Fibroblast of pulmonary artery (primary cell): ENCODE results near the gene AIFM3.

ENCODE experiments used
- DNase-seq: peaks from one replicate; pipeline ENCODE4 v3.0.0-alpha.2; 2010; ENCODE audit warnings: low read depth
- H3K4me3 ChIP-seq: replicated peaks from 2 replicates; pipeline ENCODE4 v1.5.1; 2011; ENCODE audit warnings: low read depth, mild to moderate bottlenecking, control low read depth, low read length, moderate library complexity
- TF ChIP-seq, protein P1 (sequence below): IDR thresholded peaks from 2 replicates; pipeline ENCODE4 v1.5.1; 2011; ENCODE audit warnings: mild to moderate bottlenecking, control low read depth, low read length, inconsistent platforms; ENCODE audit errors: missing control alignments

Gene AIFM3

DNA sequence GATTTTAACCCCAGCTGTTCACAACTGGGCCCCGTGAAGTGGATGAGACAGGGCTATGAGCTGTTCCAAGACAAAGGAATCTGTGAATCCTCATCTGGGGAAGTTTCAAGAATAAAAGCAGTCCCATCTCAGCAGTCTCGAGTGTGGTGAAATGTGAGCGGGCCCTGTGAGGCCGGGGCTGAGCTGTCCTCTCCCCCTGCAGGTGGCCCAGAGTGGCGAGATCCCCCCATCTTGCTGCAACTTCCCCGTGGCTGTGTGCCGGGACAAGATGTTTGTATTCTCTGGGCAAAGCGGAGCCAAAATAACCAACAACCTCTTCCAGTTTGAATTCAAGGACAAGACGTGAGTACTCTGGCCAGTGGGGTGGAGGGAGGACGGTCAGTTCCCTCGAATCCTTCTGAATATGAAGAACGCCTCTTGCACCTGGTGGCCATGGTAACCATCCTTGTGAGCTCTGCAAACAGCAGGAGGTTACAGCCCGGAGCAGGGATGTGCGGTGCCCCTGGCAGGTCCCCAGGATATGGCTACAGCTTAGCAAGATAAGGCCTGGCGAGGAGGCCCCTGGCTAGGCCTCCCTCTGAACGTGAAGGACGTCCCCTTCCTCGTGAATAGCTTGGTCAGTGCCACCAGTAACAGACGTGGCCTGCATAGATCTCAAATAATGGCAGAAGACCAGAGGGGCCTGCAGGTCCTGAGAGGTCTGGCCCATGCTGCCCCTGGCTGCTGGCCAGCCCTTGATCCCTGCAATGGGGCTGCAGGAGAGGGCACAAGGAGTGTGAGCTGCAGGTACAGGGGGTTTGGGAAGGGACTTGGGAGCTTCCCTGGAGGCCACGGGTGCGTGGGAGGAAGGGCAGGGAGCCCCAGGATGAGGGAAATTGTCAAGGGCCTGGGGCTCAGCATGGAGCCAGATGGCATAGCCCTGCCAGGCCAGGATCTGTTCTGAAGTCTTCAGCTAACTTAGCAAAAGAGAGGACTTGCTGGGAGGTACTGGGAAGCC is 23.4 kb downstream of the AIFM3 start:
- TF ChIP-seq, protein P1, sequence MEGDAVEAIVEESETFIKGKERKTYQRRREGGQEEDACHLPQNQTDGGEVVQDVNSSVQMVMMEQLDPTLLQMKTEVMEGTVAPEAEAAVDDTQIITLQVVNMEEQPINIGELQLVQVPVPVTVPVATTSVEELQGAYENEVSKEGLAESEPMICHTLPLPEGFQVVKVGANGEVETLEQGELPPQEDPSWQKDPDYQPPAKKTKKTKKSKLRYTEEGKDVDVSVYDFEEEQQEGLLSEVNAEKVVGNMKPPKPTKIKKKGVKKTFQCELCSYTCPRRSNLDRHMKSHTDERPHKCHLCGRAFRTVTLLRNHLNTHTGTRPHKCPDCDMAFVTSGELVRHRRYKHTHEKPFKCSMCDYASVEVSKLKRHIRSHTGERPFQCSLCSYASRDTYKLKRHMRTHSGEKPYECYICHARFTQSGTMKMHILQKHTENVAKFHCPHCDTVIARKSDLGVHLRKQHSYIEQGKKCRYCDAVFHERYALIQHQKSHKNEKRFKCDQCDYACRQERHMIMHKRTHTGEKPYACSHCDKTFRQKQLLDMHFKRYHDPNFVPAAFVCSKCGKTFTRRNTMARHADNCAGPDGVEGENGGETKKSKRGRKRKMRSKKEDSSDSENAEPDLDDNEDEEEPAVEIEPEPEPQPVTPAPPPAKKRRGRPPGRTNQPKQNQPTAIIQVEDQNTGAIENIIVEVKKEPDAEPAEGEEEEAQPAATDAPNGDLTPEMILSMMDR = no peak
- DNase-seq = no peak
- no peak overlapping the region for H3K4me3 ChIP-seq

GRCh38 chr22:20991252-20992055 is 24.4 kb downstream of the AIFM3 start:
- DNase-seq = no peak
- TF ChIP-seq, protein P1 = no peak

GRCh38 chr22:20992056-20992442 is 25.0 kb downstream of the AIFM3 start:
- DNase-seq = no peak
- TF ChIP-seq, protein P1 = no peak
- no peak overlapping the region for H3K4me3 ChIP-seq

More at GRCh38 chr22:20991252-20992055, 24.4 kb downstream of the AIFM3 start:
- no peak overlapping the region for H3K4me3 ChIP-seq

DNA sequence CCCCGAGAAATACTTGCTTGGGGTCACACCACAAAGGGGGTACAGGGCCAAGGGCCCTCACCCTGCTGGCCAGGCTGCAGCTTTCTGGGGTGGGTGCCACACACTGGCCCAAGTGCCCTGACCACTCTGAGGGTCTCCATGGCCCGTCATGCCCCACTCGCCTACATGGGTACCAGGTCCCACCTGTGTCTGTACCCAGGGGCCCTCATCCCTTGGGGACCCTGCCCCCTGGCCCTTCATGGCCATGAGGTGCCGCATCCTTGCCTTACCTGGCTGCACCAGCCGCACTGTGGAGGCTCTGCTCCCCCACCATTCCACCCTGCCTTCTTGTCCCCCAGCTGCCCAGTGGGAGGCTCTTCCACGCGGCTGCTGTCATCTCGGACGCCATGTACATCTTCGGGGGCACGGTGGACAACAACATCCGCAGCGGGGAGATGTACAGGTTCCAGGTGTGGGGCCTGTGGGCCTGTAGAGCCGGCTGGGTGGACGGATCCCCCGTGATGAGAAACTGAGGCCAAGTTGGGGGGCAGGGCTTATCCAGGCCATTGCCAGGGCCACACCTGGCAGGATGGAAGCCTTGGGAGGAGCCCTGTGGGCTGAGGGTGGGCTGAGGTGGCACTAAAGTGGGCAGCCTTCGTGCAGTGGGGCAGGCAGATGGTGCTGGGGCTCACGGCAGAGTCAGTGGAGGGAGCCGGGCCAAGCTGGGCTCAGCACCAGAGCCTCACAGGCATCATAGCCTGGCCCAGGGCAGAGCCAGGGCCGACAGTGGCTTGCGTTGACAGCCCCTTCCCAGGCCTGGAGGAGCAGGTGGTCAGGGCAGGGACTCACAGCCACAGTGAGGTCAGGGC is 25.6 kb downstream of the AIFM3 start:
- H3K4me3 ChIP-seq = no peak overlapping the region
- TF ChIP-seq, protein P1 = no peak
- DNase-seq = no peak

- TF ChIP-seq, protein P1 = no peak
- H3K4me3 ChIP-seq = no peak overlapping the region
- DNase-seq = no peak
Observed at GRCh38 chr22:20993304-20994127, 26.5 kb downstream of the AIFM3 start.
